Mucosa of descending colon (tissue), 3 donors: ENCODE results near the gene VPS26A. TPM values are rescaled to one million over a fixed set of nuclear protein-coding genes. Genes with fewer than 3 reads are reported as not detected.
A peak's percentile ranks its signal among the peaks of the same experiment; 100 is the strongest.

Source experiments
- ATAC-seq: fragments of 200-7000 bp; cut with Tn5 transposase; one replicate; pipeline ENCODE4 v1.9.1; 2020; ENCODE audit warnings: mild to moderate bottlenecking, moderate library complexity
- DNase-seq, 3 donors: peaks; one replicate each; pipeline ENCODE4 v3.0.0-alpha.2; 2020
- H3K36me3 ChIP-seq: fragments of 200-600 bp; one replicate; pipeline ENCODE4 v1.8.0; 2021; ENCODE audit warnings: low read depth, mild to moderate bottlenecking
- H3K4me1 ChIP-seq: fragments of 200-600 bp; one replicate; pipeline ENCODE4 v1.8.0; 2021; ENCODE audit warnings: low read depth, mild to moderate bottlenecking
- H3K4me3 ChIP-seq: fragments of 200-600 bp; one replicate; pipeline ENCODE4 v1.8.0; 2021; ENCODE audit warnings: mild to moderate bottlenecking
- H3K9me3 ChIP-seq: fragments of 200-600 bp; one replicate; pipeline ENCODE4 v1.8.0; 2021; ENCODE audit warnings: mild to moderate bottlenecking
- CTCF ChIP-seq: fragments of 200-600 bp; IDR thresholded peaks from one replicate; pipeline ENCODE4 v1.8.0; 2022; ENCODE audit warnings: antibody characterized with exemption, mild to moderate bottlenecking
- intact Hi-C, 2 donors: fragments of 100-400 bp; cut with DNase I in 1 of 2; cut with micrococcal nuclease in 1 of 2; formaldehyde crosslinking; loops; one replicate each; pipeline versions ENCODE4 v1.11.0 to v1.11.1; 2022; cut with DNase I, micrococcal nuclease
- total RNA-seq, 3 donors: library from RNA; stranded (reverse); fragmentation: NEBNext Ultra II Directional in 2 of 3; extraction: Animal tissue kit (Norgen Biotek cat#: 25700) in 2 of 3; gene quantifications; one replicate each; pipeline versions ENCODE4 v1.2.1 to v1.2.4, GENCODE V29; 2021 to 2023
- donor health status: DM: no; HTN: no; CAD: no; lungs with moderate emphysema.
- donor health status: DM: no; HTN: no; CAD: no.
- donor health status: DM: no; HTN: yes; CAD: no.

Gene VPS26A
- total RNA-seq, 3 donors from 2014 or later = 51.7 to 64.0 (median 61.7) TPM

GRCh38 chr10:69209787-69210484 is 86.0 kb downstream of the VPS26A start:
- Histone ChIP-seq H3K36me3 (no peaks in the 10 kb centered on the region), H3K4me3 (no peak overlapping the region), H3K9me3 (no peaks in the 10 kb centered on the region), H3K4me1 (no peaks in the 10 kb centered on the region)
- ATAC-seq (peak; percentile 84), DNase-seq (no peak)
- no peak for TF ChIP-seq CTCF
- intact Hi-C loops = no loop called here

- DNase-seq (no peak), ATAC-seq (no peak)
- TF ChIP-seq CTCF = no peak
- no peaks in the 10 kb centered on the region for H3K9me3 ChIP-seq
- no peak overlapping the region for H3K4me3 ChIP-seq
- intact Hi-C loops = no loop called here
- H3K4me1 ChIP-seq = no peaks in the 10 kb centered on the region
- H3K36me3 ChIP-seq = no peaks in the 10 kb centered on the region
Measured at GRCh38 chr10:69211104-69211503, 87.1 kb downstream of the VPS26A start.

GRCh38 chr10:69211524-69211923 is 87.5 kb downstream of the VPS26A start:
- Histone ChIP-seq H3K4me1 (no peaks in the 10 kb centered on the region), H3K9me3 (no peaks in the 10 kb centered on the region), H3K36me3 (no peaks in the 10 kb centered on the region), H3K4me3 (no peak overlapping the region)
- intact Hi-C loops = no loop called here
- ATAC-seq (no peak), DNase-seq (no peak)
- TF ChIP-seq CTCF = no peak

GRCh38 chr10:69213591-69214311 is 89.8 kb downstream of the VPS26A start:
- H3K9me3 ChIP-seq = no peaks in the 10 kb centered on the region
- DNase-seq = no peak
- TF ChIP-seq CTCF = no peak
- no peak for ATAC-seq
- intact Hi-C loops = no loop called here
- no peaks in the 10 kb centered on the region for H3K36me3 ChIP-seq
- no peak overlapping the region for H3K4me3 ChIP-seq
- no peaks in the 10 kb centered on the region for H3K4me1 ChIP-seq

- DNase-seq (no peak), ATAC-seq (no peak)
- intact Hi-C loops = no loop called here
- no peak overlapping the region for H3K4me3 ChIP-seq
- no peaks in the 10 kb centered on the region for H3K36me3 ChIP-seq
- no peaks in the 10 kb centered on the region for H3K9me3 ChIP-seq
- H3K4me1 ChIP-seq = no peaks in the 10 kb centered on the region
- no peak for TF ChIP-seq CTCF
Measured at GRCh38 chr10:69214666-69215131, 90.7 kb downstream of the VPS26A start.
